Kidney glomerular epithelial cell (primary cell): ENCODE measurements around the gene MTMR3.

Experiments
- DNase-seq: peaks from one replicate; lab custom pipeline; 2025; lab: John Stamatoyannopoulos, UW

MTMR3 gene

GRCh38 chr22:29916007-29916544 is 33.1 kb downstream of the MTMR3 start:
- DNase-seq: no peak

DNA sequence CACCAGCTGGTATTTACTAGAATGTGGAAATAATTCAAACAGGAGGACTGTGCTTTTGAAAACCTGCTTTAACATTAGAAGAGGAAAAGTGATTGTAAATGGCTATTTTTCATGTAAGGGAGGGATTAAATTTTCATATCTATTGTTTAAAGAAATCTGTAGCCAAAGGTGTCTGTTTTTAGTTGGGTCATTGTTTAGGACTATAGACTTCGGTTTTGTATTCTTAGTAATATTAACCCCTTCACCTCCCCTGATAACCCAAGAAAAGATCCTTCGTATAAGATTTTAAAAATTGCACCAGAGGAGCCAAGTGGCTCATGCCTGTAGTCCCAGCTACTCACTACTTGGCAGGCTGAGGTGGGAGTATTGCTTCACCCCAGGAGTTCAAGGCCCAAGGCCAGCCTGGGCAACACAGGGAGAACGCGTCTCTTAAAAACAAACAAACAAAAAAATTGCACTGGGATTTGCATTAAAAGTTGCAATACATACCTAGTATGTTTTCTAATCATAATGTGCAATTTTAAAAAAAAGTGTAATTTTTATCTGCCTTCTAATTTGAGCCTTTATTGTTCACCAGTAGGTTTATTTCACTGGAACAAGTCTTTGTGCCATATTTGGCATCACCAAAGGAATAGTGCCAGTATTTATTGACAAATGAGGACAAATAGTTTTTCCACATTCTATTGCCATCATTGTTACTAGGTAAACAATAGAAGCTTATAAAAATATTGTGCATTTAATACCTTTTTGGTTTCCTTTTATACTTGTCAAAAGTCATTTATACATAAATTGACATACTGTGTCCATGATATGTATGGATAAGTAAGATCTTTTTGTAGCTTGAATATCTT is 34.3 kb downstream of the MTMR3 start:
- no peak for DNase-seq

GRCh38 chr22:29925402-29925801 is 42.4 kb downstream of the MTMR3 start:
- no peak for DNase-seq

GRCh38 chr22:29926057-29926456 is 43.1 kb downstream of the MTMR3 start:
- DNase-seq: no peak

DNA sequence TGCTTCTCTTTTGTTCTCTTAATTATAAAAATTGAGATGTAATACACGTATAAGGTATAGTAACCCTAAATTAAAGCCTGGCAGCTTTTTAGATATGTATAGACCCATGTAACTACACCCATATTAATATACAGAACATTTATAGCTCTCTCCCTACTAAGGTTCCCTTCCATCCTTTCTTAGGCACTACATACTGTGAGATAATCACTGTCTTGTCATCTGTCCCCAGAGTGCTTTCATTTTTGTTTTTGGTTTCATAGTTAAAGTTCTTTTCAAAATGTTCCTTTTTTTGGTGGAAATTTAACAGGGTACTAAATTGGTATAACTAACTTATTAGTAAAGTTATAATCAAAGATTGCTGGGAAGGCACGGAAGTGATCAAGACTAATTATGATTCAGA is 49.2 kb downstream of the MTMR3 start:
- no peak for DNase-seq

- DNase-seq: no peak
Measured at GRCh38 chr22:29933619-29934018, 50.6 kb downstream of the MTMR3 start.

GRCh38 chr22:29934596-29934995 is 51.6 kb downstream of the MTMR3 start:
- no peak for DNase-seq

DNA sequence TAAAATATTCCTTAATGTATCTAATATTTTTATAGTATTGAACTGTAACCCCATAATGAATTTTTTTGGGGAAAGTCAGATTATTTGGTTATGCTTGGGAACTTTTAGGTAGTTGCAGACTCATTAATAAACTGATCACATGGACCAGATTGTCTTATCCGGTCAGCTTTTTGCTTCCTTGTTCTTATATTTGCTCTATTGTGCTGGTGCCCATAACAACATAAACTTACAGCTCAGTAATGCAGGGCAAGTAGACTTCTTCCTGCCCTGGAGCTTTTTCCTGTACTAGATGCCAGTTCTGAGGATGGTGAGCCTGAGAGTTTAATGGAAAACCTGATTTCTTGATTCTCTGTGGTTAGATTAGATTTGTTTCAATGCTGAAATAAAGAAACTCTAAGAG is 53.2 kb downstream of the MTMR3 start:
- DNase-seq: no peak

DNA sequence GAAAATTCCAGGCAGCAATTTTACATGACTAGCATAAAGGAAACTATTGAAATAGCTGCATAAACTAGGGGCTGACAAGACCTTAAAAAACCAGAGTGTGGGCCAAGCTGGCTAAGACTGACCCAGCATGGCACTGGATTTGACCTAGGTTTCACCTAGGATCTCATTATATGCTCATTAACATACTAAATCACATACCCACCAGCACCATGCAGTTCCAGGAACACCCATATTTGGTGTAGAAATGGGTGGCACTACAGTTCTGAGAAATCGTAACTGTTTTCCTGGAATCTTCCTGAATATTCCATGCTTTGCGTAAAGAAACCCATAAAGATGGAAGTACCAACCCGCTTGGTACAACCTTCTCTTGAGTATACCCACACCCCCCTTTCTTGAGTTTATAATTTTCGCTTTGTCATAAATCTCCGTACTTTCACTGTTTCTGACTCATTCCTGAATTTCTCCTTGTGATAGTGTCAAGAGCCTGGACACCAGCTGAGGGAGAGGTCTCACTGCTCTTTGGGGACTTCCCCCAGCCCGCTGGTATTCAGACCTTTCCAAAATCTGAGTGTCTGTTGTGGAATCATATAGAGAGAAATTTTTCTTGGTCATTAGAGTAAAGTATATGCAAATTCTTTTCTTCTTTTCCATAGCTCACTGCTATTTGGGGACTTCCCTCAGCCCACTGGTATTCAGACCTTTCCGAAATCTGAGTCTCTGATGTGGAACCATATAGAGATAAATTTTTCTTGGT is 55.1 kb downstream of the MTMR3 start:
- DNase-seq: no peak

- DNase-seq: no peak
Measured at GRCh38 chr22:29940526-29940925, 57.6 kb downstream of the MTMR3 start.

GRCh38 chr22:29944339-29944738 is 61.4 kb downstream of the MTMR3 start:
- DNase-seq: no peak

GRCh38 chr22:29945435-29945834 is 62.5 kb downstream of the MTMR3 start:
- no peak for DNase-seq

DNA sequence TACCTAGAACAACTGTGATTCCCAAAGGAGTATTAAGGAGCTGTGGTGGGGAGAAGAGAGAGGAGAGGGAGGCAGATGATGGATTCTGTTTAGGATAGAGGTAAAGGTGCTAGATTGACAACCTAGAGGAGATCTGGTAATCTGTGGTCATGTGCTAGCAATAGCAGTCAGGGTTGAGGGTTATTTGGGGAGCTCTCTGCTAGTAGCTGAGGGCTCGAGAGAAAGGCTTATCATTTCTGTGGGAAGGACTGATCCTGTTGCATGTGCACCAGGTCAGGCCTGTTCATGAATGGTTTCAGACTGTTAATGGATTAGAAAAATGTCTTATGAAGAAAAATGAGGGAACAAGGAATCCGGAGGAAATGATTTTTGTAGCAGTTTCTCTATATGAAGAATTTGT is 63.2 kb downstream of the MTMR3 start:
- DNase-seq: no peak

- DNase-seq: no peak
Measured at GRCh38 chr22:29947410-29948384, 64.7 kb downstream of the MTMR3 start.

- DNase-seq: no peak
Measured at GRCh38 chr22:29948385-29948769, 65.4 kb downstream of the MTMR3 start.

- no peak for DNase-seq
Measured at GRCh38 chr22:29949872-29950271, 66.9 kb downstream of the MTMR3 start.

DNA sequence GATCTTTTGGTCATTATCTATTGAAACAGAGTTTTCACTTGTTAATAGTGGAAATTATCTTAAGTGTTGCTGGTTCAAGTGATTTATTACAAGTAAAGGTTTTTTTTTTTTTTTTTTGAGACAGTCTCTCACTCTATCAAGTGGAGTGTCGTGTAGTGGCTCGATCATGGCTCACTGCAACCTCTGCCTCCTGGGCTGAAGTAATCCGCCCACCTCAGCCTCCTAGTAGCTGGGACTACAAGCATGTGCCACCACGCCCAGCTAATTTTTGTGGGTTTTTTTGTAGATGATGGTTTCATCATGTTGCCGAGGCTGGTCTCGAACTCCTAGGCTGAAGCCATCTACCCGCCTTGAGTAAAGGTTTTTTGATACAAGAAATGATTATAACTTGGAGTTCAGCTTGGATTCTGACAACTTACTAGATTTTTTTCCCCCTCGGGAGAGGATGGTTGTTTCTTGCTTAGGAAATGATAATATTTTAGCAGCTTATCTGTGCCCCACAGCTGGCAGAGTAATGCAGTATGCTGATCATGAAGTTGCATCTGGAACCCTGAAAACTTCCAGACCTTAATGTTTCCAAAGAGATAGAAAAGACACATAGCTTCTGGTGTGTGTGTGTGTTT is 68.9 kb downstream of the MTMR3 start:
- DNase-seq: no peak

GRCh38 chr22:29954203-29954855 is 71.4 kb downstream of the MTMR3 start:
- DNase-seq: no peak

DNA sequence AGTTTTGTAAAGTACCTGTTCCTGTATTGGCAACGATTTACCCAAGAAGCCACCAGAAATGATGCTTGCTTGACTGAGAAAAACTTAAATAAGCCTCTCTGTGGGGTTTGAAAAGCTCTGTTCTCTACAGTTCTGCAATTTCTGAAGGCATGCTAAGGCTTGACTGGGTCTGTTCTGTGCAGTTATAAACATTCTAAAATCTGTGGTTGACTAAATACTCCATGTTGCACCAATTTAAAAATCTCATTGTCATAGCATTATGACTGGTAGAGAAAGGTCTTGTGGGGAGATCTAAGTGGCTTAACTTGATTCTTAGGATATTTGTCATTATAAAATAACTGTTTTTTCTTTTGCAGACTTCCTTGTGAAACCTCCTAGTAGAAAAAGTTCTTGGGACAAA is 73.7 kb downstream of the MTMR3 start:
- no peak for DNase-seq

DNA sequence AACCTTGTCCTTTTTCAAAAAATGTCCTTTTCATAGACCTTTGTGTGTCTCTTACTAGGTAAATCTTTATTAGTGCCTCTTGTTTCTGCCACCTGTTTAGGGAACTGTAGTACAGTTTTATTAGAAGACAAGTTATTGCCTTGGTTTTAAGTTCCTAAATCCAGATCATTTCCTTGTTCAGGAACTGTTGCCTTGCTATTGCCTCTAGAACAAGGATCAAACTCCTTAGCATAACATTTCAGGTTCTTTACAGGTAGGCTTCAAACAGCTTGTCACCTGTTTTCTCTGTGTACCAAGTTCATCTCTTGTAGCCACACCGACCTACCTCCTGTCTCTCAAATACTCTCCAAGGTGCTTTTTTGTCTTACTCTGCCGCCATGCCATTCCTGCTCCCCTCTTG is 75.2 kb downstream of the MTMR3 start:
- DNase-seq: no peak

DNA sequence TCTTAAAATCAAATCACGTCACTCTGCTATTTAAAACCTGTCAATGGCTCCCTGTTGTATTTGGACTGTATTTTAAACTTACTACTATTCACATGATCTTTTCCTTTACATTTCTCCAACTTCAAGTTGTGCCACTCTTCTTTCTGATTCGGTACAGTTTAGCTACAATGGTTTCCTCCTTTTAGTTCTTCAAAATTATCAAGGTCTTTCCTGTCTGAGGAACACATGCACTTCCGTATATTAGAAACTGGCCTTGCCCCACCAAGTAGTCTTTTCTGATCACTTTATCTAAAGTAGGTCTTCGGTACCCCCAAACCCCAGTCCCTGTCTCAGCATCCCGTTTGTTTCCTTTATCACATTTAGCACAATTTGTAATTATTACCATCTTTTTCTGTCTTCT is 81.8 kb downstream of the MTMR3 start:
- DNase-seq: no peak
